ENCODE measurements around the gene SCFD1. TPM values are rescaled to one million over a fixed set of nuclear protein-coding genes. Genes with fewer than 3 reads are reported as not detected.
"Not testable (repeated sequence)": the region's sequence is repeated elsewhere in the genome, so short reads cannot be mapped to it uniquely, and the experiment has no call there.

The SCFD1 gene
- total RNA-seq, 1 donor from 2014 or later, result 82.4 TPM

- H3K9me3 Mint-ChIP-seq (ENCODE audit: low read depth), result no peaks in the 10 kb centered on the region
- no peak overlapping the region for H3K27ac Mint-ChIP-seq (ENCODE audit: unreplicated experiment)
- peaks cover 11% of the 10 kb centered on the region for H3K36me3 Mint-ChIP-seq (ENCODE audit: low read depth)
- DNase-seq (ENCODE audit: low spot score), result no peak
- TF ChIP-seq, protein P1, sequence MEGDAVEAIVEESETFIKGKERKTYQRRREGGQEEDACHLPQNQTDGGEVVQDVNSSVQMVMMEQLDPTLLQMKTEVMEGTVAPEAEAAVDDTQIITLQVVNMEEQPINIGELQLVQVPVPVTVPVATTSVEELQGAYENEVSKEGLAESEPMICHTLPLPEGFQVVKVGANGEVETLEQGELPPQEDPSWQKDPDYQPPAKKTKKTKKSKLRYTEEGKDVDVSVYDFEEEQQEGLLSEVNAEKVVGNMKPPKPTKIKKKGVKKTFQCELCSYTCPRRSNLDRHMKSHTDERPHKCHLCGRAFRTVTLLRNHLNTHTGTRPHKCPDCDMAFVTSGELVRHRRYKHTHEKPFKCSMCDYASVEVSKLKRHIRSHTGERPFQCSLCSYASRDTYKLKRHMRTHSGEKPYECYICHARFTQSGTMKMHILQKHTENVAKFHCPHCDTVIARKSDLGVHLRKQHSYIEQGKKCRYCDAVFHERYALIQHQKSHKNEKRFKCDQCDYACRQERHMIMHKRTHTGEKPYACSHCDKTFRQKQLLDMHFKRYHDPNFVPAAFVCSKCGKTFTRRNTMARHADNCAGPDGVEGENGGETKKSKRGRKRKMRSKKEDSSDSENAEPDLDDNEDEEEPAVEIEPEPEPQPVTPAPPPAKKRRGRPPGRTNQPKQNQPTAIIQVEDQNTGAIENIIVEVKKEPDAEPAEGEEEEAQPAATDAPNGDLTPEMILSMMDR (IDR thresholded peaks at IDR 0.05), result no peak
- no peak overlapping the region for H3K4me3 Mint-ChIP-seq (ENCODE audit: unreplicated experiment)
- no peaks in the 10 kb centered on the region for H3K27me3 Mint-ChIP-seq (ENCODE audit: low read depth)
- peaks cover 28% of the 10 kb centered on the region for H3K4me1 Mint-ChIP-seq (ENCODE audit: low read depth)
These were observed 8.1 kb downstream of the SCFD1 start for GRCh38 chr14:30630248-30630647.

- TF ChIP-seq, protein P1 (IDR thresholded peaks at IDR 0.05), result no peak
- no peaks in the 10 kb centered on the region for H3K9me3 Mint-ChIP-seq (ENCODE audit: low read depth)
- peaks cover 17% of the 10 kb centered on the region for H3K4me1 Mint-ChIP-seq (ENCODE audit: low read depth)
- no peak overlapping the region for H3K4me3 Mint-ChIP-seq (ENCODE audit: unreplicated experiment)
- H3K27me3 Mint-ChIP-seq (ENCODE audit: low read depth), result no peaks in the 10 kb centered on the region
- no peak overlapping the region for H3K27ac Mint-ChIP-seq (ENCODE audit: unreplicated experiment)
- H3K36me3 Mint-ChIP-seq (ENCODE audit: low read depth), result peaks cover 23% of the 10 kb centered on the region
- DNase-seq (ENCODE audit: low spot score), result no peak
These were observed 10.6 kb downstream of the SCFD1 start for GRCh38 chr14:30632730-30633129.

DNA sequence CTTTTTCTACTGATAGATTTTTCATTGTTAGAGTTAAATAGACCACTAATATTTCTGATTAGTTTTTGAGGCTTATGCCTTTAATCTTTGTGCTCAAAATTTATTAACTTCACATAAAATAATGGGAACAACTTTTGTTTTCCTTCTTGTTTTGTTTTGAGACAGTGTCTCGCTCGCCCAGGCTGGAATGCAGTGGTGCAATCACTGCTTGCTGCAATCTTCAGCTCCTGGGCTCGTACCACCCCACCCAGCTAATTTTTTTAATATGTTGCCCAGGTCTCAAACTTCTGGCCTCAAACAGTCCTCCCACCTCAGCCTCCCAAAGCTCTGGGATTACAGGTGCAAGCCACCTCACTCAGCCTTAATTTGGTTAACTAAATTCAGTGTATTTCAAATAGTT lies 16.8 kb downstream of the SCFD1 start:
- H3K9me3 Mint-ChIP-seq (ENCODE audit: low read depth), result peaks cover under 1% of the 10 kb centered on the region
- peaks cover 26% of the 10 kb centered on the region for H3K36me3 Mint-ChIP-seq (ENCODE audit: low read depth)
- no peaks in the 10 kb centered on the region for H3K4me1 Mint-ChIP-seq (ENCODE audit: low read depth)
- H3K27ac Mint-ChIP-seq (ENCODE audit: unreplicated experiment), result no peak overlapping the region
- no peaks in the 10 kb centered on the region for H3K27me3 Mint-ChIP-seq (ENCODE audit: low read depth)
- TF ChIP-seq, protein P1 (IDR thresholded peaks at IDR 0.05), result no peak
- no peak for DNase-seq (ENCODE audit: low spot score)
- H3K4me3 Mint-ChIP-seq (ENCODE audit: unreplicated experiment), result no peak overlapping the region

- no peaks in the 10 kb centered on the region for H3K27me3 Mint-ChIP-seq (ENCODE audit: low read depth)
- peaks cover 37% of the 10 kb centered on the region for H3K36me3 Mint-ChIP-seq (ENCODE audit: low read depth)
These were observed 19.1 kb downstream of the SCFD1 start for GRCh38 chr14:30641207-30641606.

DNA sequence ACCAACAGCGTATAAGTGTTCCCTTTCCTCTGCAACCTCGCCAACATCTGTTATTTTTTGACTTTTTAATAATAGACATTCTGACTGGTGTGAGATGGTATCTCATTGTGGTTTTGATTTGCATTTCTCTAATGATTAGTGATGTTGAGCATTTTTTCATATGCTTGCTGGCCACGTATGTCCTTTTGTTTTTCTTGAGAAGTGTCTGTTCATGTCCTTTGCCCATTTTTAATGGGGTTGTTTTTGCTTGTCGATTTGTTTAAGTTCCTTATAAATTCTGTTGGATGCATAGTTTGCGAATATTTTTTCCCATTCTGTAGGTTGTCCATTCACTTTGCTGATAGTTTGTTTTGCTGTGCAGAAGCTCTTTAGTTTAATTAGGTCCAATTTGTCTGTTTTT lies 22.3 kb downstream of the SCFD1 start:
- H3K27me3 Mint-ChIP-seq (ENCODE audit: low read depth); H3K4me1 Mint-ChIP-seq (ENCODE audit: low read depth): not testable (repeated sequence)
- peaks cover 37% of the 10 kb centered on the region for H3K36me3 Mint-ChIP-seq (ENCODE audit: low read depth)

More at GRCh38 chr14:30641207-30641606, 19.1 kb downstream of the SCFD1 start:
- H3K9me3 Mint-ChIP-seq (ENCODE audit: low read depth), result peaks cover 20% of the 10 kb centered on the region
- H3K4me3 Mint-ChIP-seq (ENCODE audit: unreplicated experiment), result no peak overlapping the region
- TF ChIP-seq, protein P1 (IDR thresholded peaks at IDR 0.05), result no peak
- no peak overlapping the region for H3K27ac Mint-ChIP-seq (ENCODE audit: unreplicated experiment)
- H3K4me1 Mint-ChIP-seq (ENCODE audit: low read depth), result no peaks in the 10 kb centered on the region
- no peak for DNase-seq (ENCODE audit: low spot score)

DNA sequence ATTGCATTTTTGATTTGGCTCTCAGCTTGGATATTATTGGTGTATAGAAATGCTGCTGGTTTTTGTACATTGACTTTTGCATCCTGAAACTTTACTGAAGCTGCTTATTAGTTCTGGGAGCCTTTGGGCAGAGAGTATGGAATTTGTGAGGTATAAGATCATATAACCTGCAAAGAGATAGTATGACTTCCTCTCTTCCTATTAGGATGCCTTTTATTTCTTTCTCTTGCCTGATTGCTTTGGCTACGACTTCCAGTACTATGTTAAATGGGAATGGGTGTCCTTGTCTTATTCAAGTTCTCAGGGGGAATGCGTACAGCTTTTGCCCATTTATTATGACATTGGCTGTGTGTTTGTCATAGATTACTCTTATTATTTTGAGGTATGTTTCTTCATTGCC lies 23.5 kb downstream of the SCFD1 start:
- DNase-seq (ENCODE audit: low spot score), result no peak
- H3K36me3 Mint-ChIP-seq (ENCODE audit: low read depth), result peaks cover 37% of the 10 kb centered on the region
- no peaks in the 10 kb centered on the region for H3K27me3 Mint-ChIP-seq (ENCODE audit: low read depth)
- H3K4me1 Mint-ChIP-seq (ENCODE audit: low read depth), result peaks cover 7% of the 10 kb centered on the region
- H3K4me3 Mint-ChIP-seq (ENCODE audit: unreplicated experiment), result no peak overlapping the region
- H3K27ac Mint-ChIP-seq (ENCODE audit: unreplicated experiment), result no peak overlapping the region
- H3K9me3 Mint-ChIP-seq (ENCODE audit: low read depth), result peaks cover 20% of the 10 kb centered on the region
- TF ChIP-seq, protein P1 (IDR thresholded peaks at IDR 0.05), result no peak

More for the DNA sequence above, 22.3 kb downstream of the SCFD1 start:
- peaks cover 20% of the 10 kb centered on the region for H3K9me3 Mint-ChIP-seq (ENCODE audit: low read depth)
- H3K4me3 Mint-ChIP-seq (ENCODE audit: unreplicated experiment); H3K27ac Mint-ChIP-seq (ENCODE audit: unreplicated experiment); DNase-seq (ENCODE audit: low spot score): not testable (repeated sequence)

Measured in chondrocyte (in vitro differentiated cells).